Measurements from ENCODE around the gene ERC2.
A peak's percentile ranks its signal among the peaks of the same experiment; 100 is the strongest.
"Not testable (repeated sequence)": the region's sequence is repeated elsewhere in the genome, so short reads cannot be mapped to it uniquely, and the experiment has no call there.

Gene ERC2

DNA sequence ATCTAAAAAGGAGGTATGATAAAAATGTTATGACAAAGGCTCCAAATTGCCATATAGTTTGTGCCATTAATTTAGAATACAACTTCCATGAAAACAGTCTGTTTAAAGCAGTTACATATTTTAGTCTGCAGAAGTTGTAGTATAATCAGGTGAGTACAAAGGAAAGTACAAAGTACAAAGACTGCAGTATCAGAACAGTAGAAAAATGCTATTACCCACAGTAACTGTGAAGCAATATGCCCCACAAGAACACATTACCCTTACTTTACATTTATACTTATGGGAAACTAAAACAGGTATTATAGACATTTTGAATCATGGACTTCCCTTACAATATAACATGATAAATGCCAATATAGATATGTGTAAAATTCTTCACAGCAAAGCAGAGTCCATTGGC lies 398.5 kb downstream of the ERC2 start:
- H3K4me1 ChIP-seq (ENCODE audit: insufficient read depth, poor library complexity, severe bottlenecking): no peaks in the 10 kb centered on the region
- no peak for ATAC-seq (ENCODE audit: low read depth)
- no peak overlapping the region for H3K4me3 ChIP-seq (ENCODE audit: severe bottlenecking)

GRCh38 chr3:56066405-56066804 lies 401.9 kb downstream of the ERC2 start:
- not testable (repeated sequence) for H3K4me1 ChIP-seq (ENCODE audit: insufficient read depth, poor library complexity, severe bottlenecking); ATAC-seq (ENCODE audit: low read depth); H3K27me3 ChIP-seq (ENCODE audit: insufficient read depth, poor library complexity, severe bottlenecking); H3K4me3 ChIP-seq (ENCODE audit: severe bottlenecking); H3K36me3 ChIP-seq (ENCODE audit: low read depth); H3K27ac ChIP-seq (ENCODE audit: poor library complexity, severe bottlenecking); DNase-seq (ENCODE audit: low spot score); H3K9me3 ChIP-seq (ENCODE audit: severe bottlenecking)

More for the DNA sequence above, 398.5 kb downstream of the ERC2 start:
- TF ChIP-seq, protein P1, sequence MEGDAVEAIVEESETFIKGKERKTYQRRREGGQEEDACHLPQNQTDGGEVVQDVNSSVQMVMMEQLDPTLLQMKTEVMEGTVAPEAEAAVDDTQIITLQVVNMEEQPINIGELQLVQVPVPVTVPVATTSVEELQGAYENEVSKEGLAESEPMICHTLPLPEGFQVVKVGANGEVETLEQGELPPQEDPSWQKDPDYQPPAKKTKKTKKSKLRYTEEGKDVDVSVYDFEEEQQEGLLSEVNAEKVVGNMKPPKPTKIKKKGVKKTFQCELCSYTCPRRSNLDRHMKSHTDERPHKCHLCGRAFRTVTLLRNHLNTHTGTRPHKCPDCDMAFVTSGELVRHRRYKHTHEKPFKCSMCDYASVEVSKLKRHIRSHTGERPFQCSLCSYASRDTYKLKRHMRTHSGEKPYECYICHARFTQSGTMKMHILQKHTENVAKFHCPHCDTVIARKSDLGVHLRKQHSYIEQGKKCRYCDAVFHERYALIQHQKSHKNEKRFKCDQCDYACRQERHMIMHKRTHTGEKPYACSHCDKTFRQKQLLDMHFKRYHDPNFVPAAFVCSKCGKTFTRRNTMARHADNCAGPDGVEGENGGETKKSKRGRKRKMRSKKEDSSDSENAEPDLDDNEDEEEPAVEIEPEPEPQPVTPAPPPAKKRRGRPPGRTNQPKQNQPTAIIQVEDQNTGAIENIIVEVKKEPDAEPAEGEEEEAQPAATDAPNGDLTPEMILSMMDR (IDR thresholded peaks at IDR 0.05; ENCODE audit: poor library complexity, severe bottlenecking): no peak
- no peaks in the 10 kb centered on the region for H3K36me3 ChIP-seq (ENCODE audit: low read depth)
- no peak overlapping the region for H3K27ac ChIP-seq (ENCODE audit: poor library complexity, severe bottlenecking)
- DNase-seq (ENCODE audit: low spot score): no peak
- no peaks in the 10 kb centered on the region for H3K9me3 ChIP-seq (ENCODE audit: severe bottlenecking)
- peaks cover 2% of the 10 kb centered on the region for H3K27me3 ChIP-seq (ENCODE audit: insufficient read depth, poor library complexity, severe bottlenecking)

GRCh38 chr3:56064684-56065083 lies 403.6 kb downstream of the ERC2 start:
- no peaks in the 10 kb centered on the region for H3K9me3 ChIP-seq (ENCODE audit: severe bottlenecking)
- H3K27ac ChIP-seq (ENCODE audit: poor library complexity, severe bottlenecking): no peak overlapping the region
- TF ChIP-seq, protein P1 (IDR thresholded peaks at IDR 0.05; ENCODE audit: poor library complexity, severe bottlenecking): no peak
- no peaks in the 10 kb centered on the region for H3K4me1 ChIP-seq (ENCODE audit: insufficient read depth, poor library complexity, severe bottlenecking)
- peak; percentile 65; the same call in 1 of the 3 replicates for ATAC-seq (ENCODE audit: low read depth)
- peaks cover 2% of the 10 kb centered on the region for H3K27me3 ChIP-seq (ENCODE audit: insufficient read depth, poor library complexity, severe bottlenecking)
- H3K36me3 ChIP-seq (ENCODE audit: low read depth): no peaks in the 10 kb centered on the region
- H3K4me3 ChIP-seq (ENCODE audit: severe bottlenecking): no peak overlapping the region
- DNase-seq (ENCODE audit: low spot score): no peak

- Histone ChIP-seq H3K4me1 (ENCODE audit: insufficient read depth, poor library complexity, severe bottlenecking) (no peaks in the 10 kb centered on the region), H3K27ac (ENCODE audit: poor library complexity, severe bottlenecking) (no peak overlapping the region), H3K36me3 (ENCODE audit: low read depth) (no peaks in the 10 kb centered on the region), H3K4me3 (ENCODE audit: severe bottlenecking) (no peak overlapping the region), H3K9me3 (ENCODE audit: severe bottlenecking) (no peaks in the 10 kb centered on the region), H3K27me3 (ENCODE audit: insufficient read depth, poor library complexity, severe bottlenecking) (peaks cover 2% of the 10 kb centered on the region)
- DNase-seq (ENCODE audit: low spot score) (no peak), ATAC-seq (ENCODE audit: low read depth) (no peak)
- TF ChIP-seq, protein P1 (IDR thresholded peaks at IDR 0.05; ENCODE audit: poor library complexity, severe bottlenecking): no peak
Measured at GRCh38 chr3:56061279-56061626, 407.0 kb downstream of the ERC2 start.

- H3K4me3 ChIP-seq (ENCODE audit: severe bottlenecking): no peak overlapping the region
- ATAC-seq (ENCODE audit: low read depth): no peak
- no peaks in the 10 kb centered on the region for H3K9me3 ChIP-seq (ENCODE audit: severe bottlenecking)
- no peaks in the 10 kb centered on the region for H3K36me3 ChIP-seq (ENCODE audit: low read depth)
- H3K27ac ChIP-seq (ENCODE audit: poor library complexity, severe bottlenecking): no peak overlapping the region
- TF ChIP-seq, protein P1 (IDR thresholded peaks at IDR 0.05; ENCODE audit: poor library complexity, severe bottlenecking): no peak
- peaks cover 2% of the 10 kb centered on the region for H3K27me3 ChIP-seq (ENCODE audit: insufficient read depth, poor library complexity, severe bottlenecking)
- DNase-seq (ENCODE audit: low spot score): no peak
- H3K4me1 ChIP-seq (ENCODE audit: insufficient read depth, poor library complexity, severe bottlenecking): no peaks in the 10 kb centered on the region
Measured at GRCh38 chr3:56060521-56061278, 407.6 kb downstream of the ERC2 start.

All from RWPE2 (cell line).